ENCODE data around the gene ZFHX3. TPM values are rescaled to one million over a fixed set of nuclear protein-coding genes. Genes with fewer than 3 reads are reported as not detected.

The ZFHX3 gene
- total and polyA plus RNA-seq, 4 donors: 1.5 to 5.9 (median 3.0) TPM

GRCh38 chr16:72850021-72850420 lies 197.9 kb downstream of the ZFHX3 start:
- H3K9ac ChIP-seq (ENCODE audit: low read depth in 1 of 2, low read length in 2 of 2): no peak overlapping the region
- H3K4me3 ChIP-seq (ENCODE audit: low read depth in 1 of 3, low read length in 3 of 3): no peak overlapping the region
- H3K27ac ChIP-seq (ENCODE audit: low read depth in 1 of 2, low read length in 2 of 2): peak overlapping the region; percentile 49 to 50
- 98% methylated on average over 4 of the region's 4 CpGs for WGBS
- H3K36me3 ChIP-seq (ENCODE audit: control insufficient read depth in 4 of 4, insufficient read depth in 3 of 4, low read depth in 1 of 4, low read length in 3 of 4): no peaks in the 10 kb centered on the region
- H3K9me3 ChIP-seq (ENCODE audit: control insufficient read depth in 4 of 4, low read length in 3 of 4): no peaks in the 10 kb centered on the region
- TF ChIP-seq HNF4G (IDR thresholded peaks at IDR 0.05) (no peak), ATF3 (IDR thresholded peaks at IDR 0.05) (no peak)
- no peaks in the 10 kb centered on the region for H3K27me3 ChIP-seq (ENCODE audit: control insufficient read depth in 4 of 4, insufficient read depth in 4 of 4, low read length in 3 of 4)
- no peak for DNase-seq (ENCODE audit: low spot score)
- H3K4me1 ChIP-seq (ENCODE audit: control insufficient read depth in 4 of 4, insufficient read depth in 4 of 4, low read length in 3 of 4): peaks cover 3 to 20% (median 11%) of the 10 kb centered on the region in 4 donors

- peak overlapping the region in 1 of 3 donors; percentile 19 for H3K4me3 ChIP-seq (ENCODE audit: low read depth in 1 of 3, low read length in 3 of 3)
- H3K9ac ChIP-seq (ENCODE audit: low read depth in 1 of 2, low read length in 2 of 2): no peak overlapping the region
- no peaks in the 10 kb centered on the region for H3K36me3 ChIP-seq (ENCODE audit: control insufficient read depth in 4 of 4, insufficient read depth in 3 of 4, low read depth in 1 of 4, low read length in 3 of 4)
- 28% methylated on average over 24 of the region's 24 CpGs for WGBS
- peaks cover 3 to 20% (median 11%) of the 10 kb centered on the region in 4 donors for H3K4me1 ChIP-seq (ENCODE audit: control insufficient read depth in 4 of 4, insufficient read depth in 4 of 4, low read length in 3 of 4)
- no peaks in the 10 kb centered on the region for H3K27me3 ChIP-seq (ENCODE audit: control insufficient read depth in 4 of 4, insufficient read depth in 4 of 4, low read length in 3 of 4)
- DNase-seq (ENCODE audit: low spot score): peak; percentile 58
- no peaks in the 10 kb centered on the region for H3K9me3 ChIP-seq (ENCODE audit: control insufficient read depth in 4 of 4, low read length in 3 of 4)
- TF ChIP-seq ATF3 (IDR thresholded peaks at IDR 0.05) (no peak), EGR1 (IDR thresholded peaks at IDR 0.05; ENCODE audit: low read depth in 2 of 2) (no peak), FOXA2 (IDR thresholded peaks at IDR 0.05) (no peak), RXRA (IDR thresholded peaks at IDR 0.05) (peak; percentile 80 to 85), YY1 (IDR thresholded peaks at IDR 0.05) (peak; percentile 46), NR2F2 (IDR thresholded peaks at IDR 0.05) (peak; percentile 44), RAD21 (IDR thresholded peaks at IDR 0.05) (peak; percentile 43 to 59), MAX (IDR thresholded peaks at IDR 0.05) (peak; percentile 26), REST (IDR thresholded peaks at IDR 0.05) (no peak), HNF4A (conservative IDR thresholded peaks at IDR 0.05) (peak in 1 of 2 donors; percentile 51), HNF4G (IDR thresholded peaks at IDR 0.05) (no peak), ZBTB33 (IDR thresholded peaks at IDR 0.05) (no peak), CTCF (IDR thresholded peaks at IDR 0.05; ENCODE audit: low read depth, low read length, missing input control) (no peak), SP1 (IDR thresholded peaks at IDR 0.05) (peak; percentile 54), GABPA (IDR thresholded peaks at IDR 0.05 in 1 of 2, conservative IDR thresholded peaks at IDR 0.05 in 1 of 2) (no peak), JUND (IDR thresholded peaks at IDR 0.05) (peak in 1 of 2 donors; percentile 57)
- peak overlapping the region; percentile 24 to 62 for H3K27ac ChIP-seq (ENCODE audit: low read depth in 1 of 2, low read length in 2 of 2)
Observed at GRCh38 chr16:72848759-72849664, 198.9 kb downstream of the ZFHX3 start.

Data from liver (tissue), 9 donors.